Trophoblast cell (in vitro differentiated cells and primary cell): Measurements from ENCODE around the gene CDC42BPB. TPM values are rescaled to one million over a fixed set of nuclear protein-coding genes. Genes with fewer than 3 reads are reported as not detected.
A peak's percentile ranks its signal among the peaks of the same experiment; 100 is the strongest.

Experiments
- DNase-seq, 2 donors: peaks; one replicate each; pipeline ENCODE4 v3.0.0-alpha.2; 2016
- H2AFZ ChIP-seq: 2 replicates; pipeline ENCODE4 v1.6.1; 2013; ENCODE audit warnings: low read length, moderate library complexity, mild to moderate bottlenecking; ENCODE audit not compliant: insufficient read depth, poor library complexity
- H2AK5ac ChIP-seq: 2 replicates; pipeline ENCODE4 v1.6.1; 2013; ENCODE audit warnings: mild to moderate bottlenecking, low read length
- H2BK120ac ChIP-seq: 2 replicates; pipeline ENCODE4 v1.6.1; 2013; ENCODE audit warnings: low read length, mild to moderate bottlenecking, moderate library complexity; ENCODE audit not compliant: insufficient read depth, poor library complexity
- H2BK12ac ChIP-seq: 2 replicates; pipeline ENCODE4 v1.6.1; 2013; ENCODE audit warnings: mild to moderate bottlenecking, low read length, moderate library complexity
- H2BK5ac ChIP-seq: 2 replicates; pipeline ENCODE4 v1.6.1; 2013; ENCODE audit warnings: low read length, low read depth, moderate library complexity, mild to moderate bottlenecking; ENCODE audit not compliant: poor library complexity
- H3K14ac ChIP-seq: 2 replicates; pipeline ENCODE4 v1.6.1; 2013; ENCODE audit warnings: mild to moderate bottlenecking, low read length
- H3K18ac ChIP-seq: 2 replicates; pipeline ENCODE4 v1.6.1; 2013; ENCODE audit warnings: mild to moderate bottlenecking, low read length
- H3K23ac ChIP-seq: 2 replicates; pipeline ENCODE4 v1.6.1; 2013; ENCODE audit warnings: low read length
- H3K27ac ChIP-seq: 2 replicates; pipeline ENCODE4 v1.5.1; 2013; ENCODE audit warnings: low read depth, mild to moderate bottlenecking, inconsistent platforms, low read length, moderate library complexity
- H3K27me3 ChIP-seq: 2 replicates; pipeline ENCODE4 v1.6.1; 2013; ENCODE audit warnings: inconsistent platforms, mild to moderate bottlenecking, low read length, moderate library complexity; ENCODE audit not compliant: insufficient read depth
- H3K36me3 ChIP-seq, 2 experiments: 1 replicate in 1 of 2; 2 replicates in 1 of 2; pipeline ENCODE4 v1.6.1; 2013; ENCODE audit warnings: low read length in 2 of 2, mild to moderate bottlenecking in 2 of 2, moderate library complexity in 1 of 2; ENCODE audit not compliant: insufficient read depth in 2 of 2, control insufficient read depth in 1 of 2
- H3K4ac ChIP-seq: 2 replicates; pipeline ENCODE4 v1.6.1; 2013; ENCODE audit warnings: low read depth, mild to moderate bottlenecking, low read length, moderate library complexity
- H3K4me1 ChIP-seq, 2 experiments: 1 replicate in 1 of 2; 2 replicates in 1 of 2; pipeline ENCODE4 v1.6.1; 2013; ENCODE audit warnings: low read length in 2 of 2, mild to moderate bottlenecking in 2 of 2, moderate library complexity in 1 of 2; ENCODE audit not compliant: insufficient read depth in 2 of 2, control insufficient read depth in 1 of 2
- H3K4me2 ChIP-seq: 2 replicates; pipeline ENCODE4 v1.6.1; 2013; ENCODE audit warnings: inconsistent platforms, mild to moderate bottlenecking, low read length, moderate library complexity
- H3K4me3 ChIP-seq: 2 replicates; pipeline ENCODE4 v1.5.1; 2013; ENCODE audit warnings: mild to moderate bottlenecking, low read depth, low read length, inconsistent platforms
- H3K79me1 ChIP-seq: one replicate; pipeline ENCODE4 v1.6.1; 2013; ENCODE audit warnings: low read length
- H3K79me2 ChIP-seq: 2 replicates; pipeline ENCODE4 v1.6.1; 2013; ENCODE audit warnings: low read length, mild to moderate bottlenecking; ENCODE audit not compliant: control insufficient read depth, insufficient read depth, poor library complexity
- H3K9ac ChIP-seq: 2 replicates; pipeline ENCODE4 v1.6.1; 2013; ENCODE audit warnings: mild to moderate bottlenecking, low read length
- H3K9me3 ChIP-seq: 2 replicates; pipeline ENCODE4 v1.6.1; 2013; ENCODE audit warnings: low read depth, mild to moderate bottlenecking, control low read depth, inconsistent platforms, low read length; ENCODE audit not compliant: insufficient read depth
- H4K12ac ChIP-seq: 2 replicates; pipeline ENCODE4 v1.6.1; 2013; ENCODE audit warnings: low read depth, mild to moderate bottlenecking, low read length, moderate library complexity
- H4K8ac ChIP-seq: 2 replicates; pipeline ENCODE4 v1.6.1; 2013; ENCODE audit warnings: low read depth, mild to moderate bottlenecking, low read length, moderate library complexity
- H4K91ac ChIP-seq: one replicate; pipeline ENCODE4 v1.6.1; 2013; ENCODE audit warnings: low read depth, mild to moderate bottlenecking, low read length, moderate library complexity
- WGBS: extraction: QIAGEN DNeasy Blood & Tissue Kit; methylation state at CpG from one replicate; pipeline ENCODE4 v1.1.7; 2013; ENCODE audit warnings: missing lambda C conversion rate; ENCODE audit not compliant: insufficient read length, insufficient coverage; ENCODE audit errors: extremely low coverage; 5-methylcytosine and 5-hydroxymethylcytosine counted together
- polyA plus RNA-seq: library from polyadenylated mRNA; stranded (reverse); fragments of 200-250 nt; gene quantifications from 2 replicates; pipeline ENCODE4 v1.2.3, GENCODE V29; 2013

CDC42BPB gene
- 55.5 and 55.9 TPM in 2 replicates for polyA plus RNA-seq

- Histone ChIP-seq H2AK5ac (peak within 1 kb of the TSS; percentile 100), H3K14ac (peak within 1 kb of the TSS; percentile 99), H3K18ac (peak within 1 kb of the TSS; percentile 97), H3K23ac (no peak within 1 kb of the TSS), H3K9ac (peak within 1 kb of the TSS; percentile 92), H2AFZ (peak within 1 kb of the TSS; percentile 94), H3K27ac (peak within 1 kb of the TSS; percentile 86), H4K8ac (peak within 1 kb of the TSS; percentile 84), H3K79me1 (peaks cover 14% of the 10 kb centered on the region), H3K36me3 (no peaks in the 10 kb centered on the region), H3K9me3 (no peaks in the 10 kb centered on the region), H2BK5ac (peak within 1 kb of the TSS; percentile 64), H2BK120ac (peak within 1 kb of the TSS; percentile 88), H3K79me2 (peaks cover 14% of the 10 kb centered on the region), H3K4me1 (peaks cover 3 to 10% of the 10 kb centered on the region in 2 experiments), H3K4ac (peak within 1 kb of the TSS; percentile 100), H4K91ac (peak within 1 kb of the TSS; percentile 82), H3K4me2 (peak within 1 kb of the TSS; percentile 92), H4K12ac (peak within 1 kb of the TSS; percentile 99), H3K27me3 (no peaks in the 10 kb centered on the region), H2BK12ac (no peak within 1 kb of the TSS), H3K4me3 (peak within 1 kb of the TSS; percentile 100)
- peak; percentile 90 to 95 for DNase-seq
- no CpG with 5 or more reads among the region's 113 CpGs for WGBS
These were observed at the start of gene CDC42BPB for GRCh38 chr14:103057372-103058163. CDC42BPB (minus strand) TSS chr14:103057549; CDS start chr14:103057173, 376 bp downstream.

- Histone ChIP-seq H3K36me3 (no peaks in the 10 kb centered on the region), H2AFZ (no peak overlapping the region), H3K9me3 (peaks cover 5% of the 10 kb centered on the region), H2AK5ac (peak overlapping the region; percentile 36), H2BK120ac (no peak overlapping the region), H3K9ac (no peak overlapping the region), H3K18ac (no peak overlapping the region), H2BK5ac (no peak overlapping the region), H3K79me1 (peaks cover 14% of the 10 kb centered on the region), H4K12ac (no peak overlapping the region), H3K4me3 (no peak overlapping the region), H3K4me1 (peaks cover 10 to 22% of the 10 kb centered on the region in 2 experiments), H3K4ac (no peak overlapping the region), H4K8ac (no peak overlapping the region), H3K14ac (no peak overlapping the region), H3K79me2 (peaks cover 2% of the 10 kb centered on the region), H3K23ac (no peak overlapping the region), H3K27ac (no peak overlapping the region), H3K4me2 (no peak overlapping the region), H2BK12ac (no peak overlapping the region), H4K91ac (peak overlapping the region; percentile 11), H3K27me3 (peaks cover 10% of the 10 kb centered on the region)
- DNase-seq, result peak in 1 of 2 donors; percentile 35
- WGBS, result no CpG with 5 or more reads among the region's 9 CpGs
These were observed 48.3 kb upstream of the CDC42BPB start for GRCh38 chr14:103105580-103106150.

- no peak overlapping the region for H3K23ac ChIP-seq
- H3K27ac ChIP-seq, result no peak overlapping the region
- peaks cover 5% of the 10 kb centered on the region for H3K9me3 ChIP-seq
- H3K4me1 ChIP-seq, result peaks cover 10 to 21% of the 10 kb centered on the region in 2 experiments
- no peak overlapping the region for H4K8ac ChIP-seq
- H3K14ac ChIP-seq, result no peak overlapping the region
- peaks cover 10% of the 10 kb centered on the region for H3K27me3 ChIP-seq
- H3K18ac ChIP-seq, result no peak overlapping the region
- no peak overlapping the region for H2AFZ ChIP-seq
- H3K79me2 ChIP-seq, result no peaks in the 10 kb centered on the region
- no peak overlapping the region for H3K4me3 ChIP-seq
- WGBS, result no CpG with 5 or more reads among the region's 59 CpGs
- peak overlapping the region; percentile 38 for H3K4me2 ChIP-seq
- H2AK5ac ChIP-seq, result no peak overlapping the region
- H3K36me3 ChIP-seq, result no peaks in the 10 kb centered on the region
- no peak overlapping the region for H3K9ac ChIP-seq
- H4K91ac ChIP-seq, result no peak overlapping the region
- H2BK5ac ChIP-seq, result no peak overlapping the region
- peaks cover 10% of the 10 kb centered on the region for H3K79me1 ChIP-seq
- no peak overlapping the region for H2BK12ac ChIP-seq
- no peak overlapping the region for H3K4ac ChIP-seq
- H2BK120ac ChIP-seq, result no peak overlapping the region
- peak; percentile 68 to 85 for DNase-seq
- no peak overlapping the region for H4K12ac ChIP-seq
These were observed 47.5 kb upstream of the CDC42BPB start for GRCh38 chr14:103104654-103105452.

- DNase-seq, result no peak
- no peak overlapping the region for H2BK12ac ChIP-seq
- no peak overlapping the region for H3K18ac ChIP-seq
- no peaks in the 10 kb centered on the region for H3K36me3 ChIP-seq
- H3K4me3 ChIP-seq, result no peak overlapping the region
- H3K9ac ChIP-seq, result no peak overlapping the region
- peak overlapping the region; percentile 32 for H3K4me2 ChIP-seq
- H4K8ac ChIP-seq, result no peak overlapping the region
- no peak overlapping the region for H3K4ac ChIP-seq
- H3K14ac ChIP-seq, result no peak overlapping the region
- H2BK5ac ChIP-seq, result no peak overlapping the region
- H4K91ac ChIP-seq, result no peak overlapping the region
- peaks cover 12 to 23% of the 10 kb centered on the region in 2 experiments for H3K4me1 ChIP-seq
- peaks cover 10% of the 10 kb centered on the region for H3K27me3 ChIP-seq
- H3K27ac ChIP-seq, result no peak overlapping the region
- H2BK120ac ChIP-seq, result no peak overlapping the region
- no peak overlapping the region for H4K12ac ChIP-seq
- no peak overlapping the region for H3K23ac ChIP-seq
- H2AK5ac ChIP-seq, result no peak overlapping the region
- H3K79me1 ChIP-seq, result peaks cover 8% of the 10 kb centered on the region
- H2AFZ ChIP-seq, result no peak overlapping the region
- no peaks in the 10 kb centered on the region for H3K79me2 ChIP-seq
- H3K9me3 ChIP-seq, result peaks cover 5% of the 10 kb centered on the region
- WGBS, result no CpG with 5 or more reads among the region's 20 CpGs
These were observed 47.0 kb upstream of the CDC42BPB start for GRCh38 chr14:103104389-103104653.
